Hepatocyte (in vitro differentiated cells): ENCODE data around the gene NCAPH2.

Source experiments
- CTCF ChIP-seq: fragments of 200-600 bp; sonication (generic); IDR thresholded peaks from 2 replicates; pipeline ENCODE4 v1.5.1; 2016; ENCODE audit warnings: antibody characterized with exemption, mild to moderate bottlenecking; ENCODE audit not compliant: poor library complexity
- EZH2 ChIP-seq: fragments of 200-600 bp; sonication (generic); IDR thresholded peaks from 2 replicates; pipeline ENCODE4 v1.6.1; 2016; ENCODE audit warnings: antibody characterized with exemption, mild to moderate bottlenecking, borderline replicate concordance

GRCh38 chr22:50516891-50517290 lies 8.9 kb downstream of the NCAPH2 start:
- TF ChIP-seq CTCF = no peak
- TF ChIP-seq EZH2 = no peak
